C4-2B (cell line): ENCODE data around the gene IL4I1.

Experiments
- H3K27ac ChIP-seq: fragments of 450-650 bp; 2 replicates; pipeline ENCODE4 v1.5.1; 2017
- CTCF ChIP-seq: fragments of 450-650 bp; conservative IDR thresholded peaks from 2 replicates; pipeline ENCODE4 v1.5.1; 2017; ENCODE audit warnings: mild to moderate bottlenecking
- ZFX ChIP-seq: fragments of 450-650 bp; IDR thresholded peaks from 2 replicates; pipeline ENCODE4 v1.6.1; 2017

The IL4I1 gene

GRCh38 chr19:49880162-49880869 lies 16.4 kb downstream of the IL4I1 start:
- TF ChIP-seq CTCF (no peak), ZFX (no peak)
- H3K27ac ChIP-seq, result no peak overlapping the region

- TF ChIP-seq CTCF (no peak), ZFX (no peak)
- H3K27ac ChIP-seq, result peak overlapping the region; percentile 99; the same call in 1 of the 2 replicates
Measured at GRCh38 chr19:49879243-49879963, 17.3 kb downstream of the IL4I1 start.

GRCh38 chr19:49878744-49879070 lies 18.0 kb downstream of the IL4I1 start:
- H3K27ac ChIP-seq, result peak overlapping the region; percentile 99
- TF ChIP-seq ZFX, result no peak

GRCh38 chr19:49877879-49878743 lies 18.6 kb downstream of the IL4I1 start:
- H3K27ac ChIP-seq, result peak overlapping the region; percentile 99
- TF ChIP-seq CTCF, result no peak
- no peak for TF ChIP-seq ZFX

GRCh38 chr19:49877020-49877878 lies 19.4 kb downstream of the IL4I1 start, which contains the start of the genes AKT1S1 and TBC1D17:
TSS of gene AKT1S1 (minus strand) at chr19:49877355. CDS start at chr19:49873295, 4,060 bp downstream.
TSS of gene TBC1D17 (plus strand) at chr19:49877702. CDS start at chr19:49877724, 22 bp downstream.
- H3K27ac ChIP-seq, result peak within 1 kb of the TSS; percentile 99
- TF ChIP-seq CTCF (no peak), ZFX (peak; percentile 73; the same call in 1 of the 2 replicates)

- peak overlapping the region; percentile 99 for H3K27ac ChIP-seq
- TF ChIP-seq ZFX, result no peak
- no peak for TF ChIP-seq CTCF
Measured at GRCh38 chr19:49876422-49877019, 20.2 kb downstream of the IL4I1 start.
